Esophagus muscularis mucosa (tissue), 3 donors: ENCODE data around the gene PIP5KL1.

Experiments
- CTCF ChIP-seq, 3 experiments: fragments of 200-600 bp in 2 of 3; fragments of 450-650 bp in 1 of 3; sonication (generic) in 2 of 3; IDR thresholded peaks; one replicate each; pipeline ENCODE4 v1.5.1; 2017 to 2019; ENCODE audit warnings: antibody characterized with exemption in 3 of 3, mild to moderate bottlenecking in 2 of 3, moderate library complexity in 1 of 3
- POLR2A ChIP-seq: fragments of 450-650 bp; IDR thresholded peaks from one replicate; pipeline ENCODE4 v1.6.1; 2017; ENCODE audit warnings: antibody characterized with exemption, moderate library complexity, mild to moderate bottlenecking, low read depth
- POLR2AphosphoS5 ChIP-seq, 2 donors: sonication (generic); formaldehyde crosslinking; IDR thresholded peaks; one replicate each; pipeline ENCODE4 v1.6.1; 2017; ENCODE audit warnings: antibody characterized with exemption in 2 of 2

GRCh38 chr9:127876026-127876763 lies 54.4 kb downstream of the PIP5KL1 start:
- TF ChIP-seq CTCF (IDR thresholded peaks at IDR 0.05) (no peak), POLR2A (no peak), POLR2AphosphoS5 (IDR thresholded peaks at IDR 0.05) (no peak)
